Activated CD4-positive, alpha-beta T cell treated with anti-CD3 and anti-CD28 coated beads, Interleukin-2, amount 50 U/mL, for 16 hours (primary cell): Measurements from ENCODE around the gene HPSE2.
"Not testable (repeated sequence)": the region's sequence is repeated elsewhere in the genome, so short reads cannot be mapped to it uniquely, and the experiment has no call there.

ENCODE experiments used
- DNase-seq: peaks from one replicate; pipeline ENCODE4 v3.0.0-alpha.2; 2020

The HPSE2 gene

GRCh38 chr10:99143651-99144050, 92.0 kb downstream of the HPSE2 start:
- DNase-seq: no peak

GRCh38 chr10:99143011-99143410, 92.6 kb downstream of the HPSE2 start:
- DNase-seq: no peak

GRCh38 chr10:99132897-99133296, 102.8 kb downstream of the HPSE2 start:
- DNase-seq: not testable (repeated sequence)

- no peak for DNase-seq
These were observed 109.8 kb downstream of the HPSE2 start for GRCh38 chr10:99125879-99126278.

GRCh38 chr10:99124376-99124775, 111.3 kb downstream of the HPSE2 start:
- DNase-seq: no peak

- DNase-seq: no peak
These were observed 111.8 kb downstream of the HPSE2 start for GRCh38 chr10:99123851-99124250.

GRCh38 chr10:99123336-99123735, 112.3 kb downstream of the HPSE2 start:
- no peak for DNase-seq

GRCh38 chr10:99119258-99119748, 116.3 kb downstream of the HPSE2 start:
- no peak for DNase-seq

GRCh38 chr10:99115703-99116102, 119.9 kb downstream of the HPSE2 start:
- no peak for DNase-seq

- DNase-seq: no peak
These were observed 150.3 kb downstream of the HPSE2 start for GRCh38 chr10:99085358-99085757.

- DNase-seq: no peak
These were observed 151.5 kb downstream of the HPSE2 start for GRCh38 chr10:99084161-99084560.

- no peak for DNase-seq
These were observed 155.2 kb downstream of the HPSE2 start for GRCh38 chr10:99080275-99080945.

- DNase-seq: no peak
These were observed 173.1 kb downstream of the HPSE2 start for GRCh38 chr10:99062591-99062990.

- DNase-seq: no peak
These were observed 176.9 kb downstream of the HPSE2 start for GRCh38 chr10:99058762-99059161.

GRCh38 chr10:99057936-99058690, 177.5 kb downstream of the HPSE2 start:
- no peak for DNase-seq

GRCh38 chr10:99045671-99046070, 190.0 kb downstream of the HPSE2 start:
- no peak for DNase-seq

GRCh38 chr10:99042051-99042771, 193.4 kb downstream of the HPSE2 start:
- DNase-seq: no peak

- no peak for DNase-seq
These were observed 194.2 kb downstream of the HPSE2 start for GRCh38 chr10:99041468-99041867.

GRCh38 chr10:99013885-99014284, 221.8 kb downstream of the HPSE2 start:
- DNase-seq: no peak

GRCh38 chr10:99010286-99010685, 225.4 kb downstream of the HPSE2 start:
- DNase-seq: no peak

GRCh38 chr10:99008054-99008453, 227.6 kb downstream of the HPSE2 start:
- DNase-seq: no peak

- DNase-seq: no peak
These were observed 228.2 kb downstream of the HPSE2 start for GRCh38 chr10:99007457-99007856.

GRCh38 chr10:99005254-99005653, 230.4 kb downstream of the HPSE2 start:
- DNase-seq: no peak

GRCh38 chr10:99004738-99005137, 230.9 kb downstream of the HPSE2 start:
- DNase-seq: no peak
